Epithelial cell of proximal tubule (primary cell): Measurements from ENCODE around the gene ARHGAP45. TPM values are rescaled to one million over a fixed set of nuclear protein-coding genes. Genes with fewer than 3 reads are reported as not detected.

Experiments
- DNase-seq: peaks from one replicate; pipeline ENCODE4 v3.0.0-alpha.2; 2011; ENCODE audit warnings: low read depth
- H3K4me3 ChIP-seq: 2 replicates; pipeline ENCODE4 v1.5.1; 2011; ENCODE audit warnings: low read depth, mild to moderate bottlenecking, low read length
- total RNA-seq: library from RNA; depleted of rRNA; stranded (reverse); fragments of >200 nt; gene quantifications from 2 replicates; pipeline ENCODE4 v1.2.3, GENCODE V29; 2015
- TF ChIP-seq, protein P1 (sequence below): conservative IDR thresholded peaks from 2 replicates; pipeline ENCODE4 v1.5.1; 2012; ENCODE audit warnings: low read depth, mild to moderate bottlenecking, low read length

Gene ARHGAP45
- total RNA-seq, 1 donor from 2014 or later: 6.7 TPM

- DNase-seq: no peak
- TF ChIP-seq, protein P1, sequence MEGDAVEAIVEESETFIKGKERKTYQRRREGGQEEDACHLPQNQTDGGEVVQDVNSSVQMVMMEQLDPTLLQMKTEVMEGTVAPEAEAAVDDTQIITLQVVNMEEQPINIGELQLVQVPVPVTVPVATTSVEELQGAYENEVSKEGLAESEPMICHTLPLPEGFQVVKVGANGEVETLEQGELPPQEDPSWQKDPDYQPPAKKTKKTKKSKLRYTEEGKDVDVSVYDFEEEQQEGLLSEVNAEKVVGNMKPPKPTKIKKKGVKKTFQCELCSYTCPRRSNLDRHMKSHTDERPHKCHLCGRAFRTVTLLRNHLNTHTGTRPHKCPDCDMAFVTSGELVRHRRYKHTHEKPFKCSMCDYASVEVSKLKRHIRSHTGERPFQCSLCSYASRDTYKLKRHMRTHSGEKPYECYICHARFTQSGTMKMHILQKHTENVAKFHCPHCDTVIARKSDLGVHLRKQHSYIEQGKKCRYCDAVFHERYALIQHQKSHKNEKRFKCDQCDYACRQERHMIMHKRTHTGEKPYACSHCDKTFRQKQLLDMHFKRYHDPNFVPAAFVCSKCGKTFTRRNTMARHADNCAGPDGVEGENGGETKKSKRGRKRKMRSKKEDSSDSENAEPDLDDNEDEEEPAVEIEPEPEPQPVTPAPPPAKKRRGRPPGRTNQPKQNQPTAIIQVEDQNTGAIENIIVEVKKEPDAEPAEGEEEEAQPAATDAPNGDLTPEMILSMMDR: no peak
- no peak overlapping the region for H3K4me3 ChIP-seq
These were observed 6.3 kb downstream of the ARHGAP45 start for GRCh38 chr19:1073063-1073955.

DNA sequence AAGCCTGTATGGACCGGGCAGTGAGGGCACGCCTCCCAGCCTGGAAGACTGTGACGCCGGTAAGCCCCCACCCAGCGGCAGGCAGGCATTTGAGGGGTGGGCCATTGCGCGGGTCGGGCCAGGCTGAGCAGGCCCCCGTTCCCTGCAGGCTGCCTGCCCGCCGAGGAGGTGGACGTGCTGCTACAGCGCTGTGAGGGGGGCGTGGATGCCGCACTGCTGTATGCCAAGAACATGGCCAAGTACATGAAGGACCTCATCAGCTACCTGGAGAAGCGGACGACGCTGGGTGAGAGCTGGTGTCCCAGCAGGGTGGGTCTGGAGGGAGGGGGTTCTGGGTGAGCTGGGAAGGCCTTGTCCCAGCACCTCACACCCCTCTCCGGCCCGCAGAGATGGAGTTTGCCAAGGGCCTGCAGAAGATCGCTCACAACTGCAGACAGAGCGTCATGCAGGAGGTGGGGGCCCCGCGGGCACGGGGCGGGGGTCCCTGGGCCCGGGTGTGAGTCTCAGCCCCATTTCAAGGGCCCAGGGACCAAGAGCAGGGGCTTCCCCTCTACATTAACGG, 7.1 kb downstream of the ARHGAP45 start:
- DNase-seq: no peak
- H3K4me3 ChIP-seq: no peak overlapping the region
- TF ChIP-seq, protein P1: no peak

DNA sequence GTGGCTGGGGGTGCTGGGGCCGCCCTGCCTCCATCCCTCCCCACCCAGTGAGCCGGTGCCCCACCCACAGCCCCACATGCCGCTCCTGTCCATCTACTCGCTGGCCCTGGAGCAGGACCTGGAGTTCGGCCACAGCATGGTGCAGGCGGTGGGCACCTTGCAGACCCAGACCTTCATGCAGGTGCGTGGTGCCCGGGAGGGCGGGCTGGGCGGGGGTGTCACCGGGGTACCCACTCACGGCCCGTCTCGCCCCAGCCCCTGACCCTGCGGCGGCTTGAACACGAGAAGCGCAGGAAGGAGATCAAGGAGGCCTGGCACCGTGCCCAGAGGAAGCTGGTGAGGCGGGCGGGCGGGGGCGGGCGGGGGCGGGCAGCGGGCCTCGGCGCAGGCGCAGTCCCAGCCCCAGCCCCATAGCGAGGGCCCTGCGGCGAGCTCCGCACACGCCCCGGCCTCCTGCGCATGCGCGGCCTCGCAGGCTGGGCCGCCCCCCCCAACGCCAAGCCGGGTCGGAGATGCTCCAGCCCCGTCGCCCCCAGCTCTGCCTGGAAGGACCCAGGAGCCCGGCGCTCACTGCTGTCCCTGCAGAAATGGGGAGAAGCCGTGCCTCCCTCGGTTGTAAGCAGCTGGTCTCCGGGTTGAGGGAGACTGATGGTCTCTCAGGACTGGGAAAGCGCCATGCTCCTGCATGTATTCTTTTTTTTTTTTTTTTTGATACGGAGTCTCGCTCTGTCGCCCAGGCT, 7.7 kb downstream of the ARHGAP45 start:
- TF ChIP-seq, protein P1: no peak
- H3K4me3 ChIP-seq: peak overlapping the region; percentile 27
- no peak for DNase-seq

DNA sequence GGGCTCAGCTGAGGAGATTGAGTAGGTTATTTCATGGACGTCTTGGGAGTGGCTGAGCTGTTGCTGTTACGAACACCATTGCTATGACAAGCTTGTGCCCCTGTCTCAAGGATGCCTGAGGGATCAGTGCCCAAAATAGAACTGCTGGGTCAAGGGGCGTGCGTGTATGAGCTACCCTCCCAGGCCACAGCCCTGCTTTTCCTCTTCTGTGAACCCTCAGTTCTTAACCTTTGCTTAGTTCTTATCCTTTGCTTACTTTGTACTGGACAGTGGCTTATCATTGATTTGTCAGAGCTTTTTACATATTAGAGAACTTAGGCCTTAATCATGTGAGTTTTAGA, 9.0 kb downstream of the ARHGAP45 start:
- H3K4me3 ChIP-seq: no peak overlapping the region
- TF ChIP-seq, protein P1: no peak
- no peak for DNase-seq

DNA sequence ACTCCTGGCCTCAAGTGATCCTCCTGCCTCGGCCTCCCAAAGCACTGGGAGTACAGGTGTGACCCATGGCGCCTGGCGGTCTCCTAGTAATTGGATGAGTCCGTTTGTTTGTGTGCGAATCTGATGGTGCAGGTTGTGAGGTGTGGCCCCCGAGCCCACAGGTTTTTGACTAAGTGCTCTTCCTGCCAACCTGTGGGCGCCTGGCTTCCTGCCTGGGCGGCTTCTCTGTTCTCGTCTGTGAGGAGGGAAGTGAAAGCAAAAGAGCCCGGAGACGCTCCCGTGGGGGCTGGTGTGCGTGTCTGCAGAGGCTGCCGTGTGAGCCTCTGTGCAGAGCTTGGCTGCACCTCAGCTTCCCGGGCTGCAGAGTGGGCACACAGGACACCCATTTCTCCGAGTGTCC, 10.0 kb downstream of the ARHGAP45 start:
- TF ChIP-seq, protein P1: no peak
- no peak for DNase-seq
- peak overlapping the region; percentile 54 for H3K4me3 ChIP-seq

DNA sequence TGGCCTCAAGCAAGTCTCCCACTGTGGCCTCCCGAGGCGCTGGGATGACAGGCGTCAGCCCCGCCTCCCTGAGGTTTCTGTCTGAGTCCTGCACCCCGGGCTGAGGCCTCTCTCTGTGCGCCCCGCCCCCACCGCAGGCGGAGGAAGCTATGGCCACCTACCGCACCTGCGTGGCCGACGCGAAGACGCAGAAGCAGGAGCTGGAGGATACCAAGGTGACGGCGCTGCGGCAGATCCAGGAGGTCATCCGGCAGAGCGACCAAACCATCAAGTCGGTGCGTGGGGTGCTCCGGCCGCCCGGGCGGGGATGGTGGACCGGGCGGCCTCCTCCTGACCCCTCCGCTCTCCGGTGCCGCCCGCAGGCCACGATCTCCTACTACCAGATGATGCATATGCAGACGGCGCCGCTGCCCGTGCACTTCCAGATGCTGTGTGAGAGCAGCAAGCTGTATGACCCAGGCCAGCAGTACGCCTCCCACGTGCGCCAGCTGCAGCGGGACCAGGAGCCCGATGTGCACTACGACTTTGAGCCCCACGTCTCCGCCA, 12.7 kb downstream of the ARHGAP45 start:
- DNase-seq: no peak
- TF ChIP-seq, protein P1: no peak
- no peak overlapping the region for H3K4me3 ChIP-seq
